Activated CD4-positive, alpha-beta memory T cell treated with anti-CD3 and anti-CD28 coated beads, Interleukin-2, amount 10 ng/mL, durations not matched to agents 7 days and 5 days (primary cell): Measurements from ENCODE around the gene MARCKS. TPM values are rescaled to one million over a fixed set of nuclear protein-coding genes. Genes with fewer than 3 reads are reported as not detected.
A peak's percentile ranks its signal among the peaks of the same experiment; 100 is the strongest.

Experiments used
- CTCF ChIA-PET: fragments of 350-600 bp; sonication (Branson Sonifier 250); formaldehyde crosslinking; loops from one replicate; lab custom pipeline; 2021; ENCODE audit warnings: antibody characterized with exemption, inconsistent platforms; lab: Charles Lee
- POLR2A ChIA-PET: fragments of 350-600 bp; sonication (Branson Sonifier 250); formaldehyde crosslinking; loops from one replicate; lab custom pipeline; 2021; ENCODE audit warnings: antibody characterized with exemption; lab: Charles Lee
- DNase-seq: peaks from one replicate; pipeline ENCODE4 v3.0.0-alpha.2; 2020
- H3K27ac Mint-ChIP-seq: one replicate; pipeline ENCODE4 v1.8.0; 2021; ENCODE audit warnings: mild to moderate bottlenecking, mixed read lengths
- H3K27me3 Mint-ChIP-seq: one replicate; pipeline ENCODE4 v1.8.0; 2021; ENCODE audit warnings: mixed read lengths
- H3K36me3 Mint-ChIP-seq: one replicate; pipeline ENCODE4 v1.8.0; 2021; ENCODE audit warnings: low read depth, mixed read lengths
- H3K4me1 Mint-ChIP-seq: one replicate; pipeline ENCODE4 v1.8.0; 2021; ENCODE audit warnings: mixed read lengths
- H3K4me3 Mint-ChIP-seq: one replicate; pipeline ENCODE4 v1.8.0; 2021; ENCODE audit warnings: mild to moderate bottlenecking, mixed read lengths
- H3K9me3 Mint-ChIP-seq: one replicate; pipeline ENCODE4 v1.8.0; 2021; ENCODE audit warnings: mixed read lengths
- total RNA-seq, 2 experiments: library from RNA; stranded (reverse); gene quantifications; one replicate each; pipeline ENCODE4 v1.2.3, GENCODE V29; 2021

Gene MARCKS
- under 1 TPM in 1 of 2 experiments, not detected in 1; 0.05 TPM for total RNA-seq

- H3K4me3 Mint-ChIP-seq, result no peak within 1 kb of the TSS
- H3K27ac Mint-ChIP-seq, result no peak within 1 kb of the TSS
- peaks cover 37% of the 10 kb centered on the region for H3K27me3 Mint-ChIP-seq
Measured at GRCh38 chr6:113856625-113857555, at the start of gene MARCKS. MARCKS (plus strand) TSS chr6:113857345; CDS start chr6:113857746, 401 bp downstream.

GRCh38 chr6:113809826-113810225 is 47.3 kb upstream of the MARCKS start:
- no peak for DNase-seq
- no peak overlapping the region for H3K4me3 Mint-ChIP-seq
- POLR2A ChIA-PET, result no interaction called here
- H3K9me3 Mint-ChIP-seq, result no peaks in the 10 kb centered on the region
- CTCF ChIA-PET, result no interaction called here
- no peak overlapping the region for H3K27ac Mint-ChIP-seq
- no peaks in the 10 kb centered on the region for H3K36me3 Mint-ChIP-seq
- H3K4me1 Mint-ChIP-seq, result peaks cover 7% of the 10 kb centered on the region
- no peaks in the 10 kb centered on the region for H3K27me3 Mint-ChIP-seq

More at GRCh38 chr6:113856625-113857555, at the start of gene MARCKS:
- DNase-seq, result peak; percentile 38
- CTCF ChIA-PET, result no interaction called here
- POLR2A ChIA-PET, result no interaction called here
- no peaks in the 10 kb centered on the region for H3K9me3 Mint-ChIP-seq
- no peaks in the 10 kb centered on the region for H3K36me3 Mint-ChIP-seq
- peaks cover 20% of the 10 kb centered on the region for H3K4me1 Mint-ChIP-seq

- Mint-ChIP-seq H3K36me3 (no peaks in the 10 kb centered on the region), H3K27me3 (peaks cover 4% of the 10 kb centered on the region), H3K9me3 (no peaks in the 10 kb centered on the region), H3K27ac (no peak overlapping the region), H3K4me3 (no peak overlapping the region), H3K4me1 (no peaks in the 10 kb centered on the region)
- ChIA-PET CTCF (no interaction called here), POLR2A (no interaction called here)
- no peak for DNase-seq
Measured at GRCh38 chr6:113813142-113813541, 44.0 kb upstream of the MARCKS start.

- POLR2A ChIA-PET, result no interaction called here
- Mint-ChIP-seq H3K27ac (no peak overlapping the region), H3K27me3 (peaks cover 12% of the 10 kb centered on the region), H3K4me3 (no peak overlapping the region), H3K9me3 (no peaks in the 10 kb centered on the region), H3K36me3 (no peaks in the 10 kb centered on the region), H3K4me1 (no peaks in the 10 kb centered on the region)
- no peak for DNase-seq
- CTCF ChIA-PET, result no interaction called here
Measured at GRCh38 chr6:113818578-113818977, 38.6 kb upstream of the MARCKS start.

GRCh38 chr6:113819169-113819830 is 37.8 kb upstream of the MARCKS start:
- Mint-ChIP-seq H3K27ac (no peak overlapping the region), H3K9me3 (no peaks in the 10 kb centered on the region), H3K4me1 (no peaks in the 10 kb centered on the region), H3K4me3 (no peak overlapping the region), H3K27me3 (peaks cover 12% of the 10 kb centered on the region), H3K36me3 (no peaks in the 10 kb centered on the region)
- no peak for DNase-seq
- ChIA-PET POLR2A (no interaction called here), CTCF (no interaction called here)

- Mint-ChIP-seq H3K4me3 (no peak overlapping the region), H3K27ac (no peak overlapping the region), H3K27me3 (peaks cover 17% of the 10 kb centered on the region), H3K4me1 (no peaks in the 10 kb centered on the region), H3K36me3 (no peaks in the 10 kb centered on the region), H3K9me3 (no peaks in the 10 kb centered on the region)
- no peak for DNase-seq
- ChIA-PET CTCF (no interaction called here), POLR2A (no interaction called here)
Measured at GRCh38 chr6:113820761-113821160, 36.4 kb upstream of the MARCKS start.

- H3K27me3 Mint-ChIP-seq, result peaks cover 14% of the 10 kb centered on the region
- H3K36me3 Mint-ChIP-seq, result no peaks in the 10 kb centered on the region
- DNase-seq, result no peak
- ChIA-PET POLR2A (no interaction called here), CTCF (interaction anchor here (0.6 to 1.2 kb wide), 2 partner anchors 14 to 37 kb away, joined by 3 read pairs; no protein-coding TSS in a partner anchor)
- no peaks in the 10 kb centered on the region for H3K4me1 Mint-ChIP-seq
- no peak overlapping the region for H3K4me3 Mint-ChIP-seq
- H3K27ac Mint-ChIP-seq, result no peak overlapping the region
- H3K9me3 Mint-ChIP-seq, result no peaks in the 10 kb centered on the region
Measured at GRCh38 chr6:113821445-113821844, 35.7 kb upstream of the MARCKS start.

- no peak overlapping the region for H3K4me3 Mint-ChIP-seq
- CTCF ChIA-PET, result no interaction called here
- no peaks in the 10 kb centered on the region for H3K9me3 Mint-ChIP-seq
- no peak overlapping the region for H3K27ac Mint-ChIP-seq
- POLR2A ChIA-PET, result no interaction called here
- peaks cover 16% of the 10 kb centered on the region for H3K27me3 Mint-ChIP-seq
- DNase-seq, result no peak
- H3K36me3 Mint-ChIP-seq, result no peaks in the 10 kb centered on the region
- no peaks in the 10 kb centered on the region for H3K4me1 Mint-ChIP-seq
Measured at GRCh38 chr6:113823916-113824315, 33.2 kb upstream of the MARCKS start.

GRCh38 chr6:113824411-113824810 is 32.7 kb upstream of the MARCKS start:
- Mint-ChIP-seq H3K9me3 (no peaks in the 10 kb centered on the region), H3K27me3 (peaks cover 16% of the 10 kb centered on the region), H3K4me1 (no peaks in the 10 kb centered on the region), H3K36me3 (no peaks in the 10 kb centered on the region), H3K4me3 (no peak overlapping the region), H3K27ac (no peak overlapping the region)
- ChIA-PET CTCF (no interaction called here), POLR2A (no interaction called here)
- DNase-seq, result no peak

GRCh38 chr6:113824866-113825265 is 32.3 kb upstream of the MARCKS start:
- CTCF ChIA-PET, result no interaction called here
- Mint-ChIP-seq H3K27ac (no peak overlapping the region), H3K4me3 (no peak overlapping the region), H3K27me3 (peaks cover 16% of the 10 kb centered on the region), H3K9me3 (no peaks in the 10 kb centered on the region), H3K4me1 (no peaks in the 10 kb centered on the region), H3K36me3 (no peaks in the 10 kb centered on the region)
- POLR2A ChIA-PET, result no interaction called here
- DNase-seq, result no peak

- H3K27me3 Mint-ChIP-seq, result peaks cover 14% of the 10 kb centered on the region
- no peaks in the 10 kb centered on the region for H3K36me3 Mint-ChIP-seq
- H3K4me3 Mint-ChIP-seq, result no peak overlapping the region
- ChIA-PET POLR2A (no interaction called here), CTCF (no interaction called here)
- no peak overlapping the region for H3K27ac Mint-ChIP-seq
- H3K9me3 Mint-ChIP-seq, result no peaks in the 10 kb centered on the region
- DNase-seq, result no peak
- H3K4me1 Mint-ChIP-seq, result no peaks in the 10 kb centered on the region
Measured at GRCh38 chr6:113825781-113826180, 31.4 kb upstream of the MARCKS start.

GRCh38 chr6:113828984-113829695 is 28.0 kb upstream of the MARCKS start:
- no peaks in the 10 kb centered on the region for H3K9me3 Mint-ChIP-seq
- peaks cover 7% of the 10 kb centered on the region for H3K27me3 Mint-ChIP-seq
- H3K36me3 Mint-ChIP-seq, result no peaks in the 10 kb centered on the region
- H3K4me3 Mint-ChIP-seq, result no peak overlapping the region
- ChIA-PET CTCF (no interaction called here), POLR2A (no interaction called here)
- DNase-seq, result no peak
- no peaks in the 10 kb centered on the region for H3K4me1 Mint-ChIP-seq
- H3K27ac Mint-ChIP-seq, result no peak overlapping the region

- no peak overlapping the region for H3K4me3 Mint-ChIP-seq
- no peaks in the 10 kb centered on the region for H3K4me1 Mint-ChIP-seq
- H3K27me3 Mint-ChIP-seq, result peaks cover 5% of the 10 kb centered on the region
- H3K27ac Mint-ChIP-seq, result no peak overlapping the region
- ChIA-PET POLR2A (no interaction called here), CTCF (no interaction called here)
- DNase-seq, result no peak
- H3K9me3 Mint-ChIP-seq, result no peaks in the 10 kb centered on the region
- no peaks in the 10 kb centered on the region for H3K36me3 Mint-ChIP-seq
Measured at GRCh38 chr6:113829696-113830045, 27.5 kb upstream of the MARCKS start.
